ENCODE data around the gene PIPOX. TPM values are rescaled to one million over a fixed set of nuclear protein-coding genes. Genes with fewer than 3 reads are reported as not detected.

The PIPOX gene
- total RNA-seq, 4 donors from 2014 or later = 3.8 to 8.4 (median 5.1) TPM

DNA sequence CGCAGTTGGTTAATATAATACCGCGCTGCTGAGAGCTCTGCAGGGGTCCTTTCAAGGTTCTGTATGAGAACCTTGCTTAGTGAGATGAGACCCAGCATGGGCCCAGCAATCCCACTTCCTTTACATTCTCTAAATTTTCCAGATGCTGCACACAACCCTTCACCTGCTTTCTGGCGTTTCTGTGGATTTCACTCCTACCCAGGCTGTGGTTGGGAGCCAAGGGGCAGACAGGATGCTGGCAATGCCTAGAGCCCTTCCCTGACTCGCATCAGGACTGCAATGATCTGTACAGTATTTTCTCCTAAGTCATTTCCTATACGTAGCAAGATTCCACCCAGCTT is 10.1 kb upstream of the PIPOX start:
- Histone ChIP-seq H3K27me3 (peaks cover 0 to 17% (median 0%) of the 10 kb centered on the region in 4 donors), H3K4me3 (no peak overlapping the region), H3K9me3 (peaks cover 0 to 20% (median 12%) of the 10 kb centered on the region in 4 donors), H3K36me3 (no peaks in the 10 kb centered on the region), H3K27ac (replicated peaks in 1 of 4) (no peak overlapping the region), H3K4me1 (no peaks in the 10 kb centered on the region)
- 41% methylated on average over 5 of the region's 6 CpGs for WGBS
- DNase-seq (ENCODE audit: extremely low spot score) = no peak
- no peak for TF ChIP-seq EP300 (IDR thresholded peaks at IDR 0.05)
- no peak for TF ChIP-seq POLR2AphosphoS5 (IDR thresholded peaks at IDR 0.05)
- TF ChIP-seq, protein P1, sequence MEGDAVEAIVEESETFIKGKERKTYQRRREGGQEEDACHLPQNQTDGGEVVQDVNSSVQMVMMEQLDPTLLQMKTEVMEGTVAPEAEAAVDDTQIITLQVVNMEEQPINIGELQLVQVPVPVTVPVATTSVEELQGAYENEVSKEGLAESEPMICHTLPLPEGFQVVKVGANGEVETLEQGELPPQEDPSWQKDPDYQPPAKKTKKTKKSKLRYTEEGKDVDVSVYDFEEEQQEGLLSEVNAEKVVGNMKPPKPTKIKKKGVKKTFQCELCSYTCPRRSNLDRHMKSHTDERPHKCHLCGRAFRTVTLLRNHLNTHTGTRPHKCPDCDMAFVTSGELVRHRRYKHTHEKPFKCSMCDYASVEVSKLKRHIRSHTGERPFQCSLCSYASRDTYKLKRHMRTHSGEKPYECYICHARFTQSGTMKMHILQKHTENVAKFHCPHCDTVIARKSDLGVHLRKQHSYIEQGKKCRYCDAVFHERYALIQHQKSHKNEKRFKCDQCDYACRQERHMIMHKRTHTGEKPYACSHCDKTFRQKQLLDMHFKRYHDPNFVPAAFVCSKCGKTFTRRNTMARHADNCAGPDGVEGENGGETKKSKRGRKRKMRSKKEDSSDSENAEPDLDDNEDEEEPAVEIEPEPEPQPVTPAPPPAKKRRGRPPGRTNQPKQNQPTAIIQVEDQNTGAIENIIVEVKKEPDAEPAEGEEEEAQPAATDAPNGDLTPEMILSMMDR (IDR thresholded peaks at IDR 0.05) = no peak
- TF ChIP-seq POLR2A (IDR thresholded peaks at IDR 0.05; ENCODE audit: low read depth) = no peak
- intact Hi-C loops (cut with DNase I) = no loop called here

DNA sequence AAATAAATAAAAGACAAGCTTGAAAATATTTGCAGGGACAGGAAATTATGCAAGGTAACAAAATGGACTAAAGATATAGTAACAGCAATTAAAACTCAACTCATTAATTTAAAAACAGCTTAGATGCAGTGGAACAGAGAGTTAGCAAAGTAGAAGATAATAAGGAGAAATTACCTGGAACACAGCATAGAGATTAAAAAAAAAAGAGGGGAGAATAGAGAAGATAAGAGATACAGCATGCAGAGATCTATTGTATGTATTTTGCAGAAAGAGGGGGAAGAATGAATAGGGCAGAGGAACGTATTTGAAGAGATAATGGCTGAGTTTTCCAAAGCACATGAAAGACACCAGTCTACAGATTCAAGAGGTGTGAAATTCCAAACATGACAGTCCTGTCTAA is 8.4 kb upstream of the PIPOX start:
- H3K27me3 ChIP-seq = peaks cover 0 to 17% (median 0%) of the 10 kb centered on the region in 4 donors
- 56% methylated on average over 1 of the region's 1 CpG for WGBS
- TF ChIP-seq POLR2A (IDR thresholded peaks at IDR 0.05; ENCODE audit: low read depth) = no peak
- no peak for TF ChIP-seq POLR2AphosphoS5 (IDR thresholded peaks at IDR 0.05)
- TF ChIP-seq, protein P1 (IDR thresholded peaks at IDR 0.05) = no peak
- TF ChIP-seq EP300 (IDR thresholded peaks at IDR 0.05) = no peak
- DNase-seq (ENCODE audit: extremely low spot score) = no peak
- no peaks in the 10 kb centered on the region for H3K36me3 ChIP-seq
- H3K4me3 ChIP-seq = no peak overlapping the region
- H3K9me3 ChIP-seq = peaks cover 0 to 20% (median 12%) of the 10 kb centered on the region in 4 donors
- H3K27ac ChIP-seq (replicated peaks in 1 of 4) = no peak overlapping the region
- no peaks in the 10 kb centered on the region for H3K4me1 ChIP-seq
- intact Hi-C loops (cut with DNase I) = no loop called here

DNA sequence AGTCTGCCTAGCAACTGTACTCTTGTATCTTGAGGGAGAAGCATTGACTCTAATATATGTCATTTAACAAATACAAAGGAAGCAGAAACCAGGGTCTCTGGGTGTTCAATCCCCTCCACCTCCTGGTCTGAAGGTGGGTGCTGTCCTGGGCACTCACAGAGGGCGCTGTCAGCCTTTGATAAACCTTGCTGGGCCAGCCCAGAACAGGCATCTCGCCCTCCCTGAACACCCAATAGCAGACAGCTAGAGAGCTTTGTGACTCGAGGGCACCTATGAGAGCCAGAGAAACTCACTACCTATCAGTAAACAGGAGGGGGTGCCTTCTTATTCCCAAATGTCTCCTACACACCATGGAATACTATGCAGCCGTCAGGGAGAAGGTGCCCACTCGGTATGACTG is 6.4 kb upstream of the PIPOX start:
- Histone ChIP-seq H3K4me1 (peaks cover 0 to 12% (median 9%) of the 10 kb centered on the region in 4 donors), H3K36me3 (no peaks in the 10 kb centered on the region), H3K27me3 (peaks cover 0 to 9% (median 0%) of the 10 kb centered on the region in 4 donors), H3K9me3 (peaks cover 0 to 20% (median 12%) of the 10 kb centered on the region in 4 donors), H3K27ac (replicated peaks in 1 of 4) (no peak overlapping the region), H3K4me3 (no peak overlapping the region)
- 83% methylated on average over 5 of the region's 5 CpGs for WGBS
- DNase-seq (ENCODE audit: extremely low spot score) = no peak
- intact Hi-C loops (cut with DNase I) = no loop called here
- TF ChIP-seq EP300 (IDR thresholded peaks at IDR 0.05) (no peak), POLR2A (IDR thresholded peaks at IDR 0.05; ENCODE audit: low read depth) (no peak), POLR2AphosphoS5 (IDR thresholded peaks at IDR 0.05) (no peak)
- TF ChIP-seq, protein P1 (IDR thresholded peaks at IDR 0.05) = no peak

DNA sequence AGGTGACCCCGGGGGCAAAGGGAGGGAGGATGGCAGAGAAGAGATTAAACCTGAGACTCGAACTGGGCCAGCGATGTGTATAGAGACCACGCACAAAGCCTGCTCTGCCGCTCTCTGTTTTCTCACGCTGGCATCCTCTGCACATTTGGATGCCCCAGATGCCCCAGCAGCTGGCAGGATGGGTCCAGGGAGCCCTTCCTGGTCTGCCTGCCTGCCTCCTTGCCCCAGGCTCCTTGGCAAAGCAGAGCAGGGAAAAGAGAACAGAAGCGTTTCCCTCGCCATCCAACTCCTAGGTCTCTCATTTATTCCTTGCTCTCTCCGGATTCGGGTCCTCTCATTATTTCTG is 5.2 kb upstream of the PIPOX start:
- peaks cover 0 to 20% (median 12%) of the 10 kb centered on the region in 4 donors for H3K9me3 ChIP-seq
- no peak overlapping the region for H3K4me3 ChIP-seq
- TF ChIP-seq POLR2AphosphoS5 (IDR thresholded peaks at IDR 0.05) = no peak
- TF ChIP-seq POLR2A (IDR thresholded peaks at IDR 0.05; ENCODE audit: low read depth) = no peak
- TF ChIP-seq EP300 (IDR thresholded peaks at IDR 0.05) = no peak
- TF ChIP-seq, protein P1 (IDR thresholded peaks at IDR 0.05) = no peak
- H3K4me1 ChIP-seq = peaks cover 2 to 15% (median 11%) of the 10 kb centered on the region in 4 donors
- intact Hi-C loops (cut with DNase I) = no loop called here
- 80% methylated on average over 10 of the region's 10 CpGs for WGBS
- H3K36me3 ChIP-seq = no peaks in the 10 kb centered on the region
- H3K27me3 ChIP-seq = no peaks in the 10 kb centered on the region
- no peak overlapping the region for H3K27ac ChIP-seq (replicated peaks in 1 of 4)
- no peak for DNase-seq (ENCODE audit: extremely low spot score)
